ENCODE data around the gene NEAT1. TPM values are rescaled to one million over a fixed set of nuclear protein-coding genes. Genes with fewer than 3 reads are reported as not detected.

The NEAT1 gene
- total RNA-seq, 2 experiments from 2014 or later, result 136 to 155 TPM

- Mint-ChIP-seq H3K36me3 (peaks cover 1% of the 10 kb centered on the region), H3K4me3 (peak overlapping the region; percentile 87), H3K9me3 (no peaks in the 10 kb centered on the region), H3K27ac (peak overlapping the region; percentile 99), H3K27me3 (no peaks in the 10 kb centered on the region), H3K4me1 (peaks cover 51% of the 10 kb centered on the region)
- DNase-seq, result no peak
Observed at GRCh38 chr11:65382804-65383368, 39.7 kb upstream of the NEAT1 start.

DNA sequence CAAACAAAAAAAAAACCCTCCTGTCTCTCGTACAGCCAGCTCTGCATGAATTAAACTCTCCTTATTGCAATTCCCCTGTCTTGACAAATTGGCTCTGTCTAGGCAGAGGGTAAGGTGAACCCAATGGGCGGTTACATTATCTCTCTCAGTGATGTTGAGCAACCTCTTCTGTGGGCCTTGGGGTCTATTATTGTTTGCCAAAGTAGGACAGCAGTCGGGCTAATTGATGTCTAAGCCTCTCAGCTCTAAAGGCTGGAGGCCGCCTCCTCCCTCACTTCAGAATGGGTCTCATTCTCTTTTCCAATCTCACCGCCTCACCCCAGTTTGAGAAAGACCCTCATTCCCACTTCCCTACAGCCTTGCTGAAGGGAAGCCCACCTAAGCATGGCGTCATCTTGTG lies 38.8 kb upstream of the NEAT1 start:
- Mint-ChIP-seq H3K4me1 (peaks cover 59% of the 10 kb centered on the region), H3K9me3 (no peaks in the 10 kb centered on the region), H3K4me3 (peak overlapping the region; percentile 64), H3K36me3 (peaks cover 6% of the 10 kb centered on the region), H3K27ac (peak overlapping the region; percentile 99), H3K27me3 (no peaks in the 10 kb centered on the region)
- no peak for DNase-seq

- Mint-ChIP-seq H3K27ac (peak overlapping the region; percentile 99), H3K9me3 (no peaks in the 10 kb centered on the region), H3K27me3 (no peaks in the 10 kb centered on the region), H3K4me3 (peak overlapping the region; percentile 64), H3K36me3 (peaks cover 6% of the 10 kb centered on the region), H3K4me1 (peaks cover 64% of the 10 kb centered on the region)
- DNase-seq, result peak; percentile 30
Observed at GRCh38 chr11:65384301-65384889, 38.2 kb upstream of the NEAT1 start.

GRCh38 chr11:65386307-65387140 lies 36.1 kb upstream of the NEAT1 start, which contains the start of gene FRMD8:
Gene FRMD8, plus strand, starts transcription at chr11:65386637. Its CDS starts 400 bp downstream, at chr11:65387037.
- Mint-ChIP-seq H3K9me3 (no peaks in the 10 kb centered on the region), H3K27ac (peak within 1 kb of the TSS; percentile 99), H3K36me3 (peaks cover 6% of the 10 kb centered on the region), H3K4me3 (peak within 1 kb of the TSS; percentile 94), H3K27me3 (no peaks in the 10 kb centered on the region), H3K4me1 (peaks cover 65% of the 10 kb centered on the region)
- peak; percentile 86 for DNase-seq

DNA sequence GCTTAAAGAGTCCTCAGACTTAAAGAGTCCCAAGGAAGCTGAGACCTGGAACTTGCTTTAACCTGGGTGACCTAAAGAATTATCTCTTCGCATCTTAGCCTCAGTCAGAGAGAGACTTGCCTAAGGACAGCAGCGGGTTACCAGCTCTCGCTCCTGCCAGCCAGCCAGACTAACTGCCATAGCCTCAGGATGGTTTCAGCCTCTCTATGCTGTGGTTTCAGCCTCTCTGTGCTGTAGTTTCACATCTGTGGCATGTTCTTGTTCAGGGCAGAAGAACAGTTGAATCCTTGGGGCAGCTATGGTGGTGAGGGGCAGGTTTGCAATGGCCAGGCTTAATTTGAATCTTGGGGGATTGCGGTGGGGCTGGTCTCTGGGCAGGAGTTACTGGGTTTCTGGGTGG lies 33.9 kb upstream of the NEAT1 start:
- Mint-ChIP-seq H3K36me3 (peaks cover 6% of the 10 kb centered on the region), H3K9me3 (no peaks in the 10 kb centered on the region), H3K4me1 (peaks cover 57% of the 10 kb centered on the region), H3K27me3 (no peaks in the 10 kb centered on the region), H3K27ac (peak overlapping the region; percentile 17), H3K4me3 (peak overlapping the region; percentile 94)
- no peak for DNase-seq

- DNase-seq, result no peak
- peaks cover 6% of the 10 kb centered on the region for H3K36me3 Mint-ChIP-seq
- peak overlapping the region; percentile 34 for H3K27ac Mint-ChIP-seq
- H3K4me1 Mint-ChIP-seq, result peaks cover 50% of the 10 kb centered on the region
- no peaks in the 10 kb centered on the region for H3K27me3 Mint-ChIP-seq
- H3K4me3 Mint-ChIP-seq, result peak overlapping the region; percentile 22
- H3K9me3 Mint-ChIP-seq, result no peaks in the 10 kb centered on the region
Observed at GRCh38 chr11:65389294-65389980, 33.2 kb upstream of the NEAT1 start.

GRCh38 chr11:65390099-65390941 lies 32.3 kb upstream of the NEAT1 start:
- Mint-ChIP-seq H3K4me1 (peaks cover 42% of the 10 kb centered on the region), H3K27ac (peak overlapping the region; percentile 34), H3K36me3 (peaks cover 6% of the 10 kb centered on the region), H3K27me3 (no peaks in the 10 kb centered on the region), H3K9me3 (no peaks in the 10 kb centered on the region), H3K4me3 (peak overlapping the region; percentile 22)
- no peak for DNase-seq

DNA sequence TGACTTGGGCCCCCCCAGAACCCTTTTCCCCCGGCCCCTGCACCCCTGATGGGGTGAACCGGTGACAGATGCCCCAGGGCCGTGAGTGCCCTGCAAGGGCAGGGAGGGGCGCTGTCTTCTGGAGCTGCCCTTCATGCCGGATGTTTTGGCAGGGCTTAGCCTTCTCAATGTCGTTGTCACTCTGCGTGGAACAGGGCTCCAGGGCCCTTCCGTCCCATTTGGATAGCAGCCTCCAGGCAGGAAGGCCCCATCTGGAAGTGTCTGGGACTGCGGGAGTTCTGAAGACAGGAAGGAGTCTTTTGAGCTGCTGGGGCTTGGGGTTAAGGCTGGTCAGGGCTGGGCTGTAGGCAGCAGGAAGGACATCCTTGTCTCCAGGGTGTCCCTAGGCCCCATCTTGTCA lies 31.6 kb upstream of the NEAT1 start:
- no peak overlapping the region for H3K4me3 Mint-ChIP-seq
- no peak for DNase-seq
- H3K27ac Mint-ChIP-seq, result no peak overlapping the region
- H3K36me3 Mint-ChIP-seq, result peaks cover 6% of the 10 kb centered on the region
- no peaks in the 10 kb centered on the region for H3K9me3 Mint-ChIP-seq
- peaks cover 35% of the 10 kb centered on the region for H3K4me1 Mint-ChIP-seq
- H3K27me3 Mint-ChIP-seq, result no peaks in the 10 kb centered on the region

- H3K27me3 Mint-ChIP-seq, result no peaks in the 10 kb centered on the region
- H3K36me3 Mint-ChIP-seq, result peaks cover 8% of the 10 kb centered on the region
- no peak overlapping the region for H3K4me3 Mint-ChIP-seq
- no peak overlapping the region for H3K27ac Mint-ChIP-seq
- no peaks in the 10 kb centered on the region for H3K9me3 Mint-ChIP-seq
- DNase-seq, result no peak
- peaks cover 32% of the 10 kb centered on the region for H3K4me1 Mint-ChIP-seq
Observed at GRCh38 chr11:65392186-65392829, 30.3 kb upstream of the NEAT1 start.

GRCh38 chr11:65392899-65393298 lies 29.7 kb upstream of the NEAT1 start:
- no peaks in the 10 kb centered on the region for H3K9me3 Mint-ChIP-seq
- no peak overlapping the region for H3K4me3 Mint-ChIP-seq
- H3K27ac Mint-ChIP-seq, result no peak overlapping the region
- no peak for DNase-seq
- peaks cover 8% of the 10 kb centered on the region for H3K36me3 Mint-ChIP-seq
- H3K27me3 Mint-ChIP-seq, result no peaks in the 10 kb centered on the region
- peaks cover 30% of the 10 kb centered on the region for H3K4me1 Mint-ChIP-seq

GRCh38 chr11:65393513-65394079 lies 29.0 kb upstream of the NEAT1 start:
- no peaks in the 10 kb centered on the region for H3K27me3 Mint-ChIP-seq
- peaks cover 4% of the 10 kb centered on the region for H3K36me3 Mint-ChIP-seq
- no peak overlapping the region for H3K4me3 Mint-ChIP-seq
- H3K27ac Mint-ChIP-seq, result no peak overlapping the region
- DNase-seq, result no peak
- no peaks in the 10 kb centered on the region for H3K9me3 Mint-ChIP-seq
- H3K4me1 Mint-ChIP-seq, result peaks cover 25% of the 10 kb centered on the region

DNA sequence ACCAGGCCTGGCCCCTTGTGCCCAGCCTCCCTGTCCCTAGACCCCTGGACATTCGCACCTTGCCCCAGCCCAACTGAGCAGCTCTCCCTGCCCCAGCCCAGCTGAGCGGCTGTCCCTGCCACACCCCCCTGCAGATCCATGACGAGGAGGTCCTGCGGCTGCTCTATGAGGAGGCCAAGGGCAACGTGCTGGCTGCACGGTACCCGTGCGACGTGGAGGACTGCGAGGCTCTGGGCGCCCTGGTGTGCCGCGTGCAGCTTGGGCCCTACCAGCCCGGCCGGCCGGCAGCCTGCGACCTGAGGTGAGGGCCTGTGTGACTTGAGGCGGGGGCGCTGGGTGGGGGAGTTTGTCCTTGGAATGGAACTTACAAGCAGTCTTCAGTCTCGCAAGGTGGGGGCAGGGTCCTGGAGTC lies 28.5 kb upstream of the NEAT1 start:
- H3K27ac Mint-ChIP-seq, result no peak overlapping the region
- H3K27me3 Mint-ChIP-seq, result no peaks in the 10 kb centered on the region
- H3K4me1 Mint-ChIP-seq, result peaks cover 19% of the 10 kb centered on the region
- H3K36me3 Mint-ChIP-seq, result peaks cover 4% of the 10 kb centered on the region
- H3K9me3 Mint-ChIP-seq, result no peaks in the 10 kb centered on the region
- no peak for DNase-seq
- no peak overlapping the region for H3K4me3 Mint-ChIP-seq

GRCh38 chr11:65395961-65396530 lies 26.6 kb upstream of the NEAT1 start:
- H3K4me3 Mint-ChIP-seq, result no peak overlapping the region
- H3K27me3 Mint-ChIP-seq, result no peaks in the 10 kb centered on the region
- peaks cover 5% of the 10 kb centered on the region for H3K36me3 Mint-ChIP-seq
- H3K4me1 Mint-ChIP-seq, result peaks cover 6% of the 10 kb centered on the region
- DNase-seq, result no peak
- H3K9me3 Mint-ChIP-seq, result no peaks in the 10 kb centered on the region
- no peak overlapping the region for H3K27ac Mint-ChIP-seq

Measured in activated naive CD8-positive, alpha-beta T cell treated with anti-CD3 and anti-CD28 coated beads for 36 hours (primary cell).